Caki2 (cell line): Measurements from ENCODE around the gene TRIM23. TPM values are rescaled to one million over a fixed set of nuclear protein-coding genes. Genes with fewer than 3 reads are reported as not detected.
"Not testable (repeated sequence)": the region's sequence is repeated elsewhere in the genome, so short reads cannot be mapped to it uniquely, and the experiment has no call there.

Source experiments
- DNase-seq: peaks from one replicate; pipeline ENCODE4 v3.0.0-alpha.2; 2015; ENCODE audit warnings: low read depth
- in situ Hi-C: cut with HindIII; loops from 2 replicates; pipeline ENCODE4 v1.10.0; 2016; ENCODE audit warnings: low sequenced_read_pairs, low pct_unique_long_range_greater_than_20kb, mixed read lengths
- total RNA-seq: library from RNA; depleted of rRNA; stranded (reverse); fragments of >200 nt; shearing (Covaris generic); gene quantifications from 2 replicates; pipeline ENCODE4 v1.2.3, GENCODE V29; 2014; ENCODE audit warnings: low replicate concordance; rRNA removed

The TRIM23 gene
- total RNA-seq, result 3.9 and 9.7 TPM in 2 replicates

- in situ Hi-C loops, result no loop called here
- DNase-seq, result peak; percentile 93
These were observed at the start of gene TRIM23 for GRCh38 chr5:65624025-65624570. TRIM23 (minus strand) TSS chr5:65624333; CDS start chr5:65624274, 59 bp downstream.

GRCh38 chr5:65672796-65673195 lies 48.7 kb upstream of the TRIM23 start:
- DNase-seq, result no peak
- in situ Hi-C loops, result no loop called here

DNA sequence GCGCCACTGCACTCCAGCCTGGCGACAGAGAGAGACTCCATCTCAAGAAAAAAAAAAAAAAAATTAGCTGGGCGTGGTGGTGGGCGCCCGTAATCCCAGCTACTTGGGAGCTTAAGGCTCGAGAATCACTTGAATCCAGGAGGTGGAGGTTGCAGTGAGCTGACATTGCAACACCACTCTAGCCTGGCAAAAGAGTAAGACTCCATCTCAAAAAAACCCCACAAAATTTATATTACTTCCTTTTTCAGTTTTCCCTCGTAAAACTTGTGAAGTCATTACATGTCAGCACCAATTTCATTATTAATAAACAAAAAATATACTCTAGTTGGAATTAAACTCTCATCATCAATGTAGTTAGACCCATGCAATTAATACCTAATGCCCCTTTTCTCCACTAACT lies 44.6 kb upstream of the TRIM23 start:
- in situ Hi-C loops, result no loop called here
- DNase-seq, result no peak

GRCh38 chr5:65663804-65664521 lies 39.8 kb upstream of the TRIM23 start:
- in situ Hi-C loops, result no loop called here

DNA sequence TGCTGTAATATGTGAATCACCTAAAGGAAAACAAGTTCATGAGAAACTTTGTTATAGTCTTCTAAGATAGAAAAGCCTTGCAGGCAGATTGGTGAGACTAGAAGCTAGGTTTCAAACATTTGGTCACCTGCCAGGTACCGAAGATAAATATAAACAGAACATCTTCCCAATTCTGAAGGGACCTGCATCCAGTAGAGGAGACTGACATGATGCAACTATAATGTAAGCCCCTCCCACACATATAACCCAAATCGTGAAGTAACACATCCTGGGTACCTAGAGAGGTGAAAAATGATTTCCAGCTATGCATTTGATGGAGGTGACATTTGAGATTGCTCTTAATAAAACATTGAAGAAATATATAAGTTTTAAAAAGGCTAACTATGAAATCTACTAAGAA lies 30.6 kb upstream of the TRIM23 start:
- in situ Hi-C loops, result no loop called here
- DNase-seq, result no peak

More at GRCh38 chr5:65663804-65664521, 39.8 kb upstream of the TRIM23 start:
- DNase-seq, result peak; percentile 3

- in situ Hi-C loops, result no loop called here
- DNase-seq, result no peak
These were observed 27.0 kb upstream of the TRIM23 start for GRCh38 chr5:65651144-65651543.

DNA sequence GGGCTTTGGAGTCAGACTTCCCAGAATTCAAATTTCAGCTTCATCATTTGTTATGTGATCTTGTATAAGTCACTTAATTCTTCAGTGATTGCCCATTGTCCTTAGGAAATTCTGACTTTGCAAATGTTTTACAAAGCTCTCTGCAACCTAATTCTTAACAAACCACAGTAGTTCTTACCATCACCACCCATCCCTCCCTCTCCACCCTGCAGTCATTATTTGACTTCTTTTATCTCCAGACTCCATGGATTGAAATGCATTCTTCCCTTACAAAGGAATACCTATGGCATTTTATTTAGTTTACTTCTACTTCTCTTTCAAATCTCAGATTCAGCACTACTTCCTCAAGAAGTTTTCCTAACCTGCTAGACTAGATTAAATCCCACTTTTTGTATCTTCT lies 23.8 kb upstream of the TRIM23 start:
- in situ Hi-C loops, result no loop called here
- no peak for DNase-seq

GRCh38 chr5:65646938-65647337 lies 22.8 kb upstream of the TRIM23 start:
- no peak for DNase-seq
- in situ Hi-C loops, result no loop called here

DNA sequence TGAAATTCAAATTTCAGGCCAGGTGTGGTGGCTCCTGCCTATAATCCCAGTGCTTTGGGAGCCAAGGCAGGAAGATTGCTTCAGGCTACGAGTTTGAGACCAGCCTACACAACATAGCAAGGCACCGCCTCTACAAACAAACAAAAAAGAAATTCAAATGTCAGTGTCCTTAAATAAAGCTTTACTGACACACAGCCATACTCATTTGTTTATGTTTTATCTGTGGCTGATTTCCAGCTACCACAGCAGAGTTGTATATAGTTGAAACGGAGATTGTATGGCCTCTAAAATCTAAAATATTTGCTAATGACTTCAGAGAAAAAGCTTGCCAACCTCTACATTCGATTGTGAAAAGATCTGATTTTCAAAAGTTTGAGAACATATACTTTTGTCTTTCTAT lies 16.1 kb upstream of the TRIM23 start:
- in situ Hi-C loops, result no loop called here
- DNase-seq, result no peak

DNA sequence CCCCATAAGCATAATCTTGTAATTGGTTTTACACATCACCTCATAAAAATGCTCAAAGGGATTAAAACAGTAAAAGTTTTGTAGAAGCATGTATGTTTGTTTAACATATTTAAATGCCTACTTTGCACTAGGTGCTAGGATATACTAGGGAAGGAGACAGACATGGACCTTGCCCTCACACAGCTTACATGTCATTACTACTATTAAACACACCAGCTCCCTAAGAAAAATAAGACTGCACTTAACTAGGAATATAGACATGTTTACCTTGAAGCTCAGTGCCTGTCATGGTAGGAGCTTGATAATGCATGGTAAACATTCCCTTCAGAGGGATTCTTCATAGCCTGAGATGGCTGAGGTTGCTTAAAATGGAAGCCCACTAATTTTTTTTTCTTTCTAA lies 6.8 kb upstream of the TRIM23 start:
- no peak for DNase-seq
- in situ Hi-C loops, result no loop called here

DNA sequence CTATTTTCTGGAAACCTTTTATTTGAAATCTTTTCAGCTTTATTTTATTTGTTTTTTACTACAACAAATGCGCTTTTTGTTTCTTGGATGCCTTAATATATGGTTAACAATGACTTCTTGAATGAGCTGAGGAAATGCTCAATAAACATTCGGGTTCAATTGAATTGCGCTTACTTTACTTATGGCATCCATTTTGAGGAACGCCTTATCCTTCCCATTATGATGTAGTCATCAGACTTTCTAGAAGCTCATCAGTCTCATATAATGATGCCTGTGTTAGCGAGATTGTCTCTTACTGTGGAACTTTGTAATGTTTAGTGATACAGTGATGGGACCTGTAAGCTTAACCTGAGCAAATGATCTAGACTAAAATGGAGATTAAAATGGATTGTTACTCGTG lies 1.6 kb upstream of the TRIM23 start:
- peak; percentile 10 for DNase-seq
- in situ Hi-C loops, result no loop called here

DNA sequence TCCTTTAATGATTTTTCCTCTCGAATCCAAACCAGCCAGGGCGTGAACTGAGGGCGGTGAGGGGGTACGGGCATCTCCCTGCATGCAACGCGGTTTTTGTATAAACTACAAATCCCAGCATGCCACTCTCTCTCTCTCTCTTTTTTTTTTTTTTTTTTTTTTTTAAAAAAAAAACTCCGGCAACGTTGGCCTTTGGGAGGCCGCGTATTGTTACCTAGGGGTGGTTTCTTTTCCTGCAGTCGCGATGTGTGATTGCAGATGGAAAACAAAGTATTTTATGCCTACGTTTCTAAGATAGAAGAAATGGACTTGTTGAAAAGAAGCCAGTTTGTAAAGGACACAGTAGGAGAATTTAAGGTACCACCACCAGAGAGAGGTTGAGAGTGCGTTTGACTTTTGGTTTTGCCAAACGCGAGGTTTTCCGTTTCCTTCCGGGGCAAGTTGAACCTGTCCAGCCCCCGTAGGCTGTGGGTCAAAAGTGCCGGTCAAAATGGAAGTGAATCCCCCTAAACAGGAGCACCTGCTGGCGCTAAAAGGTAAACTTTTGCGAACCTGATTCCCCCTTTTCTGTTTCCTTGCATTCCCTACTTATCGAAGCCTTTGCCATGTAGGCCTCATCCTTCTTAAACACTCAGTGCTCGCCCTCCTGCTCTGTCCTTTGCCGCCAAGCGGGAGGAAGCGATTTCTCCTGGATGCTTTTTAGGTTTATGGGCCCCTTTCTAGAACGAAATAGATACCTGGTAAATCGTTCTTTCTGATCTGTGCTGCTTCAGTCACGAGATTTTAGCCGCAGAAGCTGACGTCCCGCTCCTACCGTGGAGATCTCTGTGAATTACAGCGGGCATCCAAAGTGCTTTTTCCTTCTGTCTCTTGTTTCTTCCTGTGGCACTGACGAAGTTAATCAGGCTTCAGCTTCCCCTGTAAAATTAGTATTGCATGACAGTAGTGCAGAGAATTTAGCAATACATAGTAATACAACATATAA lies 730 bp upstream of the TRIM23 start, which contains the start of the genes SHLD3 and TRAPPC13:
TSS of gene SHLD3 (plus strand) at position 457 of the 985 bp plus-strand sequence. CDS start 4,561 bp downstream, outside the sequence.
TSS of gene TRAPPC13 (plus strand) at position 457 of the 985 bp plus-strand sequence. CDS start at position 491, 34 bp downstream.
- in situ Hi-C loops, result no loop called here
- peak; percentile 95 for DNase-seq

GRCh38 chr5:65623482-65623881 lies 651 bp downstream of the TRIM23 start:
- in situ Hi-C loops, result no loop called here
- no peak for DNase-seq

- DNase-seq, in situ Hi-C loops: not testable (repeated sequence)
These were observed 2.2 kb downstream of the TRIM23 start for GRCh38 chr5:65621961-65622360.

GRCh38 chr5:65620021-65620420 lies 4.1 kb downstream of the TRIM23 start:
- in situ Hi-C loops, result no loop called here

GRCh38 chr5:65612298-65612907 lies 11.7 kb downstream of the TRIM23 start:
- DNase-seq, result no peak
- in situ Hi-C loops, result no loop called here

More at GRCh38 chr5:65620021-65620420, 4.1 kb downstream of the TRIM23 start:
- no peak for DNase-seq

- DNase-seq, result peak; percentile 84
- in situ Hi-C loops, result no loop called here
These were observed 12.6 kb downstream of the TRIM23 start for GRCh38 chr5:65611524-65611923.

- in situ Hi-C loops, DNase-seq: not testable (repeated sequence)
These were observed 22.4 kb downstream of the TRIM23 start for GRCh38 chr5:65601761-65602160.
